Glutamatergic neuron (in vitro differentiated cells): ENCODE measurements around the gene PSAPL1. TPM values are rescaled to one million over a fixed set of nuclear protein-coding genes. Genes with fewer than 3 reads are reported as not detected.

Source experiments
- DNase-seq: peaks from one replicate; pipeline ENCODE4 v3.0.0; 2022
- H3K27ac Mint-ChIP-seq: one replicate; pipeline ENCODE4 v1.8.0; 2020; ENCODE audit warnings: mild to moderate bottlenecking, mixed read lengths, inconsistent platforms; ENCODE audit not compliant: unreplicated experiment
- H3K27me3 Mint-ChIP-seq: one replicate; pipeline ENCODE4 v1.8.0; 2020; ENCODE audit warnings: mild to moderate bottlenecking, moderate library complexity, mixed read lengths, inconsistent platforms; ENCODE audit not compliant: unreplicated experiment
- H3K36me3 Mint-ChIP-seq: one replicate; pipeline ENCODE4 v1.8.0; 2020; ENCODE audit warnings: mild to moderate bottlenecking, mixed read lengths, inconsistent platforms; ENCODE audit not compliant: unreplicated experiment
- H3K4me1 Mint-ChIP-seq: one replicate; pipeline ENCODE4 v1.8.0; 2020; ENCODE audit warnings: mild to moderate bottlenecking, low read depth, mixed read lengths, inconsistent platforms; ENCODE audit not compliant: unreplicated experiment
- H3K4me3 Mint-ChIP-seq: one replicate; pipeline ENCODE4 v1.8.0; 2020; ENCODE audit warnings: mild to moderate bottlenecking, mixed read lengths, inconsistent platforms; ENCODE audit not compliant: unreplicated experiment
- H3K9me3 Mint-ChIP-seq: one replicate; pipeline ENCODE4 v1.8.0; 2020; ENCODE audit warnings: mild to moderate bottlenecking, moderate library complexity, mixed read lengths, inconsistent platforms; ENCODE audit not compliant: unreplicated experiment
- total RNA-seq: library from RNA; stranded (reverse); fragmentation: NEBNext Ultra II Directional; extraction: Animal tissue kit (Norgen Biotek cat#: 25700); gene quantifications from one replicate; pipeline ENCODE4 v1.2.1, GENCODE V29; 2021; ENCODE audit not compliant: unreplicated experiment
- TF ChIP-seq, protein P1 (sequence below): fragments of 200-600 bp; sonication (generic); IDR thresholded peaks from one replicate; pipeline ENCODE4 v1.5.0; 2021; ENCODE audit not compliant: partially characterized antibody, unreplicated experiment

Gene PSAPL1
- total RNA-seq, 1 donor from 2014 or later: not detected

DNA sequence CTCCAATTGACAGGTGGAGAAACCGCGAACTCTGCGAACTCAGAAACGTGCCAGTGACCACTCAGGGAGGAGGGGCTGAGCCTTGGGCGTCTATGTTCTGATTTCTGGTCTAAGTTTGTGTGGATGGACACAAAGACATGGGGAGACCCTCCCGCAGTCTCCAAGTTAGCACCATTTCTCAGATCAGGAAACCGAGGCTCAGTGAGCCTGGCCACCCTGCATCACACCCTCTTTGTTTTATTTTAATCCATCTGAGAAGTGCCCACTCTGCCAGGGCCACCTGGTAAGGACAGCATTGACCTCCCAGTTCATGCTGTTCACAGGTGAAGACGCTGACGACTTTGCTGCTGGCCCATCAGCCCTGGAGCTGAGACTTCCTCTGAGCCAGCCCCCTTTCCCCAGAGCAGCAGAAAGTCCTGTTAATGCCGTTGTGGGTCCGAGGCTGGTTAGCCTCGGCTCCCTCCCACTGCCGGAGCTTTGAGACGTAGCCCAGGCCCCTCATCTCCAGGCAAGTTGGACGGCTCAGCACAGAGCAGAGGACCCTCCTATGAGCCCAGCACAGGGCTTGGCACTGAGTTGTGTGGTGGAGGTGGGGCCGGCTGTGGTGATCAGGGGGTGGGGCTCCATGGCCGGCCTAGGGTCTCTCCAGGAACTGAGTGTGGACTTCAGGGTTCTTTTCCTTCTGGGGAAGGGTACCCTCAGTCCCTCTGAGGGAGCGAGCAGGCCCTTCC is 43.7 kb downstream of the PSAPL1 start:
- H3K9me3 Mint-ChIP-seq: peaks cover 2% of the 10 kb centered on the region
- DNase-seq: no peak
- H3K4me1 Mint-ChIP-seq: peaks cover 29% of the 10 kb centered on the region
- H3K27me3 Mint-ChIP-seq: peaks cover 20% of the 10 kb centered on the region
- H3K36me3 Mint-ChIP-seq: no peaks in the 10 kb centered on the region
- H3K27ac Mint-ChIP-seq: no peak overlapping the region
- TF ChIP-seq, protein P1, sequence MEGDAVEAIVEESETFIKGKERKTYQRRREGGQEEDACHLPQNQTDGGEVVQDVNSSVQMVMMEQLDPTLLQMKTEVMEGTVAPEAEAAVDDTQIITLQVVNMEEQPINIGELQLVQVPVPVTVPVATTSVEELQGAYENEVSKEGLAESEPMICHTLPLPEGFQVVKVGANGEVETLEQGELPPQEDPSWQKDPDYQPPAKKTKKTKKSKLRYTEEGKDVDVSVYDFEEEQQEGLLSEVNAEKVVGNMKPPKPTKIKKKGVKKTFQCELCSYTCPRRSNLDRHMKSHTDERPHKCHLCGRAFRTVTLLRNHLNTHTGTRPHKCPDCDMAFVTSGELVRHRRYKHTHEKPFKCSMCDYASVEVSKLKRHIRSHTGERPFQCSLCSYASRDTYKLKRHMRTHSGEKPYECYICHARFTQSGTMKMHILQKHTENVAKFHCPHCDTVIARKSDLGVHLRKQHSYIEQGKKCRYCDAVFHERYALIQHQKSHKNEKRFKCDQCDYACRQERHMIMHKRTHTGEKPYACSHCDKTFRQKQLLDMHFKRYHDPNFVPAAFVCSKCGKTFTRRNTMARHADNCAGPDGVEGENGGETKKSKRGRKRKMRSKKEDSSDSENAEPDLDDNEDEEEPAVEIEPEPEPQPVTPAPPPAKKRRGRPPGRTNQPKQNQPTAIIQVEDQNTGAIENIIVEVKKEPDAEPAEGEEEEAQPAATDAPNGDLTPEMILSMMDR: no peak
- no peak overlapping the region for H3K4me3 Mint-ChIP-seq

DNA sequence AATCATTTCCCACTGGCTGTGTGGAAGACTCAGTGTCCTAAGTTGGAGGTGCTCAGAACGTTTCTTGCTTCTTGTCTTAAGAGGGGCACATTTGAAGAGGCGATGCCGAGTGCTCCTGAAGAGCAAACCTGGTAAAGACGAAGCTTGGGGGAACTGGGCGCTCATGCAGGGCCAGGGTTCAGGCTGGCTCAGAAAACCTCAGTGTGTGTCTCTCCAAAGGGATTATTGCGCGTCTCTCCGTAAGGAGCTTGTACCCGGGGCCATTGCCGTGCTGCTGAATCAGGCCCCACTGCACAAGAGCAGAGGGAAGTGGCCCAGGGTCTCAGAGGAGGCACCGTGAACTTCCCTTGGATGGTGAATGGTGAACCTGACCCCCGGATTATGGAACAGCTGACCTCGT is 44.4 kb downstream of the PSAPL1 start:
- Mint-ChIP-seq H3K27ac (no peak overlapping the region), H3K4me3 (no peak overlapping the region), H3K4me1 (peaks cover 29% of the 10 kb centered on the region), H3K9me3 (peaks cover 4% of the 10 kb centered on the region), H3K36me3 (no peaks in the 10 kb centered on the region), H3K27me3 (peaks cover 20% of the 10 kb centered on the region)
- TF ChIP-seq, protein P1: no peak
- DNase-seq: no peak

GRCh38 chr4:7389719-7390118 is 45.0 kb downstream of the PSAPL1 start:
- Mint-ChIP-seq H3K9me3 (peaks cover 4% of the 10 kb centered on the region), H3K27me3 (peaks cover 20% of the 10 kb centered on the region), H3K36me3 (no peaks in the 10 kb centered on the region), H3K27ac (no peak overlapping the region), H3K4me1 (peaks cover 26% of the 10 kb centered on the region), H3K4me3 (no peak overlapping the region)
- TF ChIP-seq, protein P1: no peak
- DNase-seq: no peak

DNA sequence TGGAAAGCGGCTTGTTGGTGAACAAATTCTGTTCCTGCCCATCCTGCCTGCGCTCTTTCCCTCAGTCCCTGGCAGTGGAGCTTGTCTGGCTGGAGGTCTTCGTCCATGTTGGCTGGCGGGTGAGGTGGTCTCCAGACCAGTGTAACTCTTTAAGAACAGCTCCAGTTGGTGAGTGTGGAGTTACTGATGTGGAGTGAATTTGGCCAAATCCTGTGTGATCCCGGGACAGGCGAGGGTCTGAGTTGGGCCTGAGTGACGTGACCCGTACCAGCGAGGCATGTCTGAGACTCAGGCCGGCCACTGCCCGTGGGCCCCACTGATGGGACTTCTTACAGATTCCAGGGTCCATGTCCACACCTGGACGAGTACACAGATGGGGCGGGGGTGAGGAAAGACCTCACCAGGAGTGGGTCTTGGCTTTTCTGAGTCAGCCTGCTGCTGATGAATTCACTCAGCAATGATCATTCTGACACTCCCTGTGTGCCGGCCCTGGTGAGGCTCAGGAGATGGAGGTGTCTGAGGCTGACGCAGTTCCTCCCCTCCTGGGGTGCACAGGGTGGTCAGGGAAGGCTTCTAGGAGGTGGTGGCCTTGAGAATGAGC is 45.5 kb downstream of the PSAPL1 start:
- Mint-ChIP-seq H3K9me3 (peaks cover 4% of the 10 kb centered on the region), H3K27me3 (peaks cover 20% of the 10 kb centered on the region), H3K4me3 (no peak overlapping the region), H3K27ac (no peak overlapping the region), H3K4me1 (peaks cover 21% of the 10 kb centered on the region), H3K36me3 (no peaks in the 10 kb centered on the region)
- TF ChIP-seq, protein P1: no peak
- no peak for DNase-seq

- Mint-ChIP-seq H3K36me3 (no peaks in the 10 kb centered on the region), H3K4me3 (no peak overlapping the region), H3K27ac (no peak overlapping the region), H3K9me3 (peaks cover 4% of the 10 kb centered on the region), H3K4me1 (peaks cover 21% of the 10 kb centered on the region), H3K27me3 (peaks cover 16% of the 10 kb centered on the region)
- TF ChIP-seq, protein P1: no peak
- no peak for DNase-seq
Observed at GRCh38 chr4:7388627-7389026, 46.1 kb downstream of the PSAPL1 start.
